Stimulated activated CD4-positive, alpha-beta T cell treated with anti-CD3 and anti-CD28 coated beads, Interleukin-12 subunit alpha, Interleukin-12 subunit beta, amount 100 ng/mL, for 48 hours (primary cell): ENCODE data around the gene TJP2.
"Not testable (repeated sequence)": the region's sequence is repeated elsewhere in the genome, so short reads cannot be mapped to it uniquely, and the experiment has no call there.

Experiments used
- DNase-seq, 3 donors: peaks; one replicate each; pipeline ENCODE4 v3.0.0-alpha.2; 2020; ENCODE audit warnings: low read depth in 2 of 3, low spot score in 1 of 3

Gene TJP2

GRCh38 chr9:69157751-69158466 is 16.2 kb upstream of the TJP2 start:
- no peak for DNase-seq

GRCh38 chr9:69158471-69158870 is 15.6 kb upstream of the TJP2 start:
- DNase-seq: no peak

GRCh38 chr9:69164573-69164972 is 9.5 kb upstream of the TJP2 start:
- not testable (repeated sequence) for DNase-seq

- no peak for DNase-seq
Observed at GRCh38 chr9:69165581-69165980, 8.5 kb upstream of the TJP2 start.

GRCh38 chr9:69168709-69169217 is 5.3 kb upstream of the TJP2 start:
- DNase-seq: peak; percentile 52 to 65 (median 54)

GRCh38 chr9:69170231-69170630 is 3.8 kb upstream of the TJP2 start:
- DNase-seq: no peak

- no peak for DNase-seq
Observed at GRCh38 chr9:69171049-69171448, 3.0 kb upstream of the TJP2 start.

GRCh38 chr9:69171517-69171916 is 2.6 kb upstream of the TJP2 start:
- DNase-seq: no peak

GRCh38 chr9:69172895-69173294 is 1.2 kb upstream of the TJP2 start:
- DNase-seq: no peak

- DNase-seq: no peak
Observed at GRCh38 chr9:69173497-69173890, 583 bp upstream of the TJP2 start.

GRCh38 chr9:69174616-69175463 is 763 bp downstream of the TJP2 start:
- peak; percentile 31 to 60 (median 40) for DNase-seq

GRCh38 chr9:69175486-69175885 is 1.4 kb downstream of the TJP2 start:
- no peak for DNase-seq

- DNase-seq: no peak
Observed at GRCh38 chr9:69176471-69177171, 2.5 kb downstream of the TJP2 start.

- DNase-seq: no peak
Observed at GRCh38 chr9:69178583-69179011, 4.5 kb downstream of the TJP2 start.

GRCh38 chr9:69179037-69179436 is 5.0 kb downstream of the TJP2 start:
- no peak for DNase-seq

- no peak for DNase-seq
Observed at GRCh38 chr9:69180200-69180599, 6.1 kb downstream of the TJP2 start.

GRCh38 chr9:69180670-69181069 is 6.6 kb downstream of the TJP2 start:
- DNase-seq: peak in 2 of 3 donors; percentile 27 to 44

- DNase-seq: no peak
Observed at GRCh38 chr9:69181908-69182353, 7.9 kb downstream of the TJP2 start.

GRCh38 chr9:69184266-69184665 is 10.2 kb downstream of the TJP2 start:
- DNase-seq: no peak

- no peak for DNase-seq
Observed at GRCh38 chr9:69186841-69187611, 12.9 kb downstream of the TJP2 start.

GRCh38 chr9:69188975-69189374 is 14.9 kb downstream of the TJP2 start:
- DNase-seq: no peak
